HEK293 (cell line): ENCODE data around the gene E4F1.
A peak's percentile ranks its signal among the peaks of the same experiment; 100 is the strongest.

ENCODE experiments used
- CTCF ChIA-PET: fragments of 350-600 bp; formaldehyde crosslinking; extraction: SDS; loops from one replicate; lab custom pipeline; 2021; ENCODE audit warnings: antibody characterized with exemption; lab: Yijun Ruan, JAX
- POLR2A ChIA-PET: fragments of 300-600 bp; formaldehyde crosslinking; extraction: SDS; loops from one replicate; lab custom pipeline; 2020; ENCODE audit warnings: antibody characterized with exemption, inconsistent platforms; lab: Yijun Ruan, JAX
- H3K27ac ChIP-seq: fragments of 200-500 bp; sonication (Bioruptor generic); 2 replicates; pipeline ENCODE4 v1.5.1; 2014; ENCODE audit warnings: low read depth, low read length, control low read depth, inconsistent platforms; ENCODE audit errors: extremely low read depth
- H3K36me3 ChIP-seq, 2 experiments: fragments of 200-500 bp in 1 of 2; sonication (Bioruptor generic) in 1 of 2; 1 replicate in 1 of 2; 2 replicates in 1 of 2; pipeline ENCODE4 v1.5.1; 2014 to 2017; ENCODE audit warnings: inconsistent platforms in 2 of 2, low read length in 2 of 2; ENCODE audit not compliant: control insufficient read depth in 2 of 2, insufficient read depth in 1 of 2
- H3K4me1 ChIP-seq: fragments of 200-500 bp; sonication (Bioruptor generic); 2 replicates; pipeline ENCODE4 v1.5.1; 2014; ENCODE audit warnings: mild to moderate bottlenecking, low read length, inconsistent platforms; ENCODE audit not compliant: control insufficient read depth, insufficient read depth
- H3K4me3 ChIP-seq: 2 replicates; pipeline ENCODE4 v1.5.1; 2011; ENCODE audit warnings: low read depth, mild to moderate bottlenecking, control low read depth, low read length, moderate library complexity
- H3K9me3 ChIP-seq: fragments of 200-500 bp; sonication (Bioruptor generic); 2 replicates; pipeline ENCODE4 v1.5.1; 2014; ENCODE audit warnings: low read depth, low read length, inconsistent platforms; ENCODE audit not compliant: control insufficient read depth, insufficient read depth
- IKZF3 ChIP-seq: fragments of 450-650 bp; IDR thresholded peaks from 2 replicates; pipeline ENCODE4 v1.5.0; 2018; ENCODE audit warnings: missing biosample characterization, mild to moderate bottlenecking, missing genetic modification characterization, moderate library complexity
- KLF8 ChIP-seq: fragments of 450-650 bp; formaldehyde crosslinking; IDR thresholded peaks from 2 replicates; pipeline ENCODE4 v1.5.1; 2016; ENCODE audit warnings: missing biosample characterization, missing genetic modification characterization
- PRDM10 ChIP-seq: fragments of 450-650 bp; formaldehyde crosslinking; IDR thresholded peaks from 2 replicates; pipeline ENCODE4 v1.5.1; 2016; ENCODE audit warnings: missing biosample characterization, missing genetic modification characterization
- PRDM4 ChIP-seq: fragments of 450-650 bp; formaldehyde crosslinking; IDR thresholded peaks from 2 replicates; pipeline ENCODE4 v1.5.1; 2017; ENCODE audit warnings: missing biosample characterization, missing genetic modification characterization
- PRDM6 ChIP-seq: fragments of 450-650 bp; formaldehyde crosslinking; IDR thresholded peaks from 2 replicates; pipeline ENCODE4 v1.5.1; 2017; ENCODE audit warnings: missing biosample characterization, missing genetic modification characterization
- SALL2 ChIP-seq: fragments of 450-650 bp; formaldehyde crosslinking; IDR thresholded peaks from 2 replicates; pipeline ENCODE4 v1.5.0; 2017; ENCODE audit warnings: missing biosample characterization, mild to moderate bottlenecking, missing genetic modification characterization, borderline replicate concordance
- SETDB1 ChIP-seq: IDR thresholded peaks from one replicate; pipeline ENCODE4 v1.6.1; 2017; ENCODE audit warnings: mild to moderate bottlenecking, low read length, moderate library complexity, mixed read lengths; ENCODE audit not compliant: insufficient read length
- SP3 ChIP-seq: fragments of 450-650 bp; formaldehyde crosslinking; IDR thresholded peaks from 2 replicates; pipeline ENCODE4 v1.5.1; 2016; ENCODE audit warnings: missing biosample characterization, missing genetic modification characterization
- ZBTB7A ChIP-seq: fragments of 450-650 bp; formaldehyde crosslinking; IDR thresholded peaks from 2 replicates; pipeline ENCODE4 v1.5.1; 2016; ENCODE audit warnings: low read depth, missing biosample characterization, missing genetic modification characterization
- ZNF18 ChIP-seq: fragments of 450-650 bp; formaldehyde crosslinking; IDR thresholded peaks from 2 replicates; pipeline ENCODE4 v1.5.1; 2016; ENCODE audit warnings: missing biosample characterization, missing genetic modification characterization
- ZNF184 ChIP-seq: fragments of 450-650 bp; IDR thresholded peaks from 2 replicates; pipeline ENCODE4 v1.5.1; 2018; ENCODE audit warnings: missing biosample characterization, mild to moderate bottlenecking, missing genetic modification characterization
- ZNF223 ChIP-seq: fragments of 450-650 bp; formaldehyde crosslinking; IDR thresholded peaks from 2 replicates; pipeline ENCODE4 v1.5.1; 2016; ENCODE audit warnings: missing biosample characterization, missing genetic modification characterization
- ZNF324 ChIP-seq: fragments of 450-650 bp; formaldehyde crosslinking; IDR thresholded peaks from 2 replicates; pipeline ENCODE4 v1.5.1; 2016; ENCODE audit warnings: missing biosample characterization, missing genetic modification characterization
- ZNF341 ChIP-seq: fragments of 450-650 bp; formaldehyde crosslinking; IDR thresholded peaks from 2 replicates; pipeline ENCODE4; 2016; ENCODE audit warnings: low read depth, missing biosample characterization, missing genetic modification characterization
- ZNF416 ChIP-seq: fragments of 450-650 bp; formaldehyde crosslinking; IDR thresholded peaks from 2 replicates; pipeline ENCODE4 v1.5.1; 2016; ENCODE audit warnings: missing biosample characterization, missing genetic modification characterization
- ZNF510 ChIP-seq: fragments of 450-650 bp; formaldehyde crosslinking; IDR thresholded peaks from 2 replicates; pipeline ENCODE4 v1.5.1; 2018; ENCODE audit warnings: mild to moderate bottlenecking, missing genetic modification characterization, missing biosample characterization; ENCODE audit not compliant: insufficient replicate concordance
- ZNF513 ChIP-seq: fragments of 450-650 bp; IDR thresholded peaks from 2 replicates; pipeline ENCODE4 v1.5.1; 2018; ENCODE audit warnings: missing biosample characterization, missing genetic modification characterization
- ZNF521 ChIP-seq: fragments of 450-650 bp; formaldehyde crosslinking; IDR thresholded peaks from 2 replicates; pipeline ENCODE4 v1.5.1; 2017; ENCODE audit warnings: missing biosample characterization, mild to moderate bottlenecking, missing genetic modification characterization
- ZNF596 ChIP-seq: fragments of 450-650 bp; IDR thresholded peaks from 2 replicates; pipeline ENCODE4 v1.5.0; 2018; ENCODE audit warnings: missing biosample characterization, mild to moderate bottlenecking, missing genetic modification characterization, moderate library complexity
- ZNF600 ChIP-seq: fragments of 450-650 bp; formaldehyde crosslinking; IDR thresholded peaks from 2 replicates; pipeline ENCODE4 v1.5.1; 2016; ENCODE audit warnings: missing biosample characterization, missing genetic modification characterization
- ZNF610 ChIP-seq: fragments of 450-650 bp; formaldehyde crosslinking; IDR thresholded peaks from 2 replicates; pipeline ENCODE4 v1.5.1; 2016; ENCODE audit warnings: missing biosample characterization, missing genetic modification characterization, borderline replicate concordance
- ZNF629 ChIP-seq: fragments of 450-650 bp; formaldehyde crosslinking; IDR thresholded peaks from 2 replicates; pipeline ENCODE4 v1.5.1; 2017; ENCODE audit warnings: missing biosample characterization, missing genetic modification characterization
- ZNF654 ChIP-seq: fragments of 450-650 bp; formaldehyde crosslinking; IDR thresholded peaks from 2 replicates; pipeline ENCODE4 v1.5.1; 2016; ENCODE audit warnings: low read depth, missing biosample characterization, missing genetic modification characterization
- ZNF747 ChIP-seq: fragments of 450-650 bp; formaldehyde crosslinking; IDR thresholded peaks from 2 replicates; pipeline ENCODE4 v1.5.1; 2016; ENCODE audit warnings: missing biosample characterization, missing genetic modification characterization
- ZNF791 ChIP-seq: fragments of 450-650 bp; formaldehyde crosslinking; IDR thresholded peaks from 2 replicates; pipeline ENCODE4 v1.5.1; 2016; ENCODE audit warnings: missing biosample characterization, missing genetic modification characterization
- ZNF792 ChIP-seq: fragments of 450-650 bp; formaldehyde crosslinking; IDR thresholded peaks from 2 replicates; pipeline ENCODE4 v1.5.1; 2016; ENCODE audit warnings: missing biosample characterization, missing genetic modification characterization

The E4F1 gene

GRCh38 chr16:2251296-2252111 lies 28.1 kb downstream of the E4F1 start, which contains the start of gene ECI1:
ECI1 (minus strand) TSS chr16:2251587; CDS start chr16:2251566, 21 bp downstream.
- ChIA-PET CTCF (interaction anchor here (0.6 to 1.9 kb wide), 8 partner anchors 10 to 322 kb away, joined by 3 to 14 read pairs (median 4); partner anchors contain the start of genes PGP and TRAF7), POLR2A (interaction anchor here (0.6 to 3.7 kb wide), 30 partner anchors 8 to 351 kb away, joined by 3 to 48 read pairs (median 6); partner anchors contain the start of genes AMDHD2, CCNF, DNASE1L2 and E4F1)
- no peaks in the 10 kb centered on the region for H3K9me3 ChIP-seq
- peak within 1 kb of the TSS; percentile 91 for H3K27ac ChIP-seq
- H3K4me3 ChIP-seq: peak within 1 kb of the TSS; percentile 78
- H3K4me1 ChIP-seq: peaks cover 7% of the 10 kb centered on the region
- H3K36me3 ChIP-seq: peaks cover 43 to 56% of the 10 kb centered on the region in 2 experiments
- peak; percentile 72 for TF ChIP-seq PRDM10
- no peak for TF ChIP-seq ZNF521 (tag by site-specific recombination)
- TF ChIP-seq PRDM6: no peak
- 0 out of 2 replicates have a peak, but pooled peaks have one; percentile 42 for TF ChIP-seq ZNF324
- TF ChIP-seq ZNF596: peak; percentile 44; the same call in 1 of the 2 replicates
- TF ChIP-seq SALL2 (tag by site-specific recombination): no peak
- peak; percentile 59; the same call in 1 of the 2 replicates for TF ChIP-seq IKZF3 (tag by site-specific recombination)
- peak; percentile 76 for TF ChIP-seq ZNF629 (tag by site-specific recombination)
- peak; percentile 91; the same call in 1 of the 2 replicates for TF ChIP-seq ZNF610 (tag by site-specific recombination)
- no peak for TF ChIP-seq ZNF791 (tag by site-specific recombination)
- TF ChIP-seq ZNF792 (tag by site-specific recombination): 0 out of 2 replicates have a peak, but pooled peaks have one; percentile 13
- peak; percentile 99 for TF ChIP-seq ZNF223 (tag by site-specific recombination)
- no peak for TF ChIP-seq SETDB1
- TF ChIP-seq ZNF18: peak; percentile 12; the same call in 1 of the 2 replicates
- TF ChIP-seq ZNF747 (tag by site-specific recombination): no peak
- TF ChIP-seq ZNF513 (tag by site-specific recombination): no peak
- no peak for TF ChIP-seq ZNF510 (tag by site-specific recombination)
- peak; percentile 95 for TF ChIP-seq SP3 (tag by site-specific recombination)
- TF ChIP-seq ZNF600: peak; percentile 99
- peak; percentile 88 for TF ChIP-seq ZBTB7A (tag by site-specific recombination)
- TF ChIP-seq ZNF416 (tag by site-specific recombination): no peak
- peak; percentile 60 for TF ChIP-seq PRDM4 (tag by site-specific recombination)
- peak; percentile 99 for TF ChIP-seq ZNF341 (tag by site-specific recombination)
- 0 out of 2 replicates have a peak, but pooled peaks have one; percentile 6 for TF ChIP-seq ZNF184 (tag by site-specific recombination)
- TF ChIP-seq KLF8 (tag by site-specific recombination): peak; percentile 96
- peak; percentile 55 for TF ChIP-seq ZNF654 (tag by site-specific recombination)
